D721Med (cell line): ENCODE measurements around the gene ABCA7.

ENCODE experiments used
- DNase-seq: peaks from one replicate; pipeline ENCODE4 v3.0.0; 2011; ENCODE audit warnings: low spot score; ENCODE audit not compliant: insufficient read length
- FAIRE-seq: peaks from 2 replicates; lab custom pipeline; 2011; peaks lifted over from hg19 to GRCh38; lab: Jason Lieb, UNC
- CTCF ChIP-seq: IDR thresholded peaks from 2 replicates; pipeline ENCODE4 v1.5.1; 2012; ENCODE audit warnings: mild to moderate bottlenecking, control low read depth; ENCODE audit not compliant: insufficient read depth; ENCODE audit errors: missing control alignments

ABCA7 gene

GRCh38 chr19:1039646-1040475 lies at the start of gene ABCA7:
Gene ABCA7, plus strand, starts transcription at chr19:1040107. Its CDS starts 1,255 bp downstream, at chr19:1041362.
- TF ChIP-seq CTCF: no peak
- no peak for FAIRE-seq
- DNase-seq: peak; percentile 66

- no peak for TF ChIP-seq CTCF
- DNase-seq: peak; percentile 64
- no peak for FAIRE-seq
Measured at GRCh38 chr19:990119-990571, 49.8 kb upstream of the ABCA7 start.

GRCh38 chr19:990746-991145 lies 49.2 kb upstream of the ABCA7 start:
- DNase-seq (no peak), FAIRE-seq (no peak)
- no peak for TF ChIP-seq CTCF

GRCh38 chr19:991174-991931 lies 48.6 kb upstream of the ABCA7 start:
- DNase-seq (no peak), FAIRE-seq (no peak)
- no peak for TF ChIP-seq CTCF

GRCh38 chr19:991932-992669 lies 47.8 kb upstream of the ABCA7 start:
- TF ChIP-seq CTCF: no peak
- DNase-seq (no peak), FAIRE-seq (no peak)

- DNase-seq (no peak), FAIRE-seq (no peak)
- TF ChIP-seq CTCF: no peak
Measured at GRCh38 chr19:992670-993055, 47.2 kb upstream of the ABCA7 start.
